HG02678 (cell line): Measurements from ENCODE around the gene CARD8.
"Not testable (repeated sequence)": the region's sequence is repeated elsewhere in the genome, so short reads cannot be mapped to it uniquely, and the experiment has no call there.

Experiments used
- ATAC-seq: cut with Tn5 transposase; IDR thresholded peaks from one replicate; pipeline ENCODE4 v1.9.1; 2021; ENCODE audit warnings: mild to moderate bottlenecking, moderate library complexity; ENCODE audit not compliant: unreplicated experiment

Gene CARD8, protein sequence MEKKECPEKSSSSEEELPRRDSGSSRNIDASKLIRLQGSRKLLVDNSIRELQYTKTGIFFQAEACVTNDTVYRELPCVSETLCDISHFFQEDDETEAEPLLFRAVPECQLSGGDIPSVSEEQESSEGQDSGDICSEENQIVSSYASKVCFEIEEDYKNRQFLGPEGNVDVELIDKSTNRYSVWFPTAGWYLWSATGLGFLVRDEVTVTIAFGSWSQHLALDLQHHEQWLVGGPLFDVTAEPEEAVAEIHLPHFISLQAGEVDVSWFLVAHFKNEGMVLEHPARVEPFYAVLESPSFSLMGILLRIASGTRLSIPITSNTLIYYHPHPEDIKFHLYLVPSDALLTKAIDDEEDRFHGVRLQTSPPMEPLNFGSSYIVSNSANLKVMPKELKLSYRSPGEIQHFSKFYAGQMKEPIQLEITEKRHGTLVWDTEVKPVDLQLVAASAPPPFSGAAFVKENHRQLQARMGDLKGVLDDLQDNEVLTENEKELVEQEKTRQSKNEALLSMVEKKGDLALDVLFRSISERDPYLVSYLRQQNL

GRCh38 chr19:48255376-48256303, at the start of gene CARD8:
Gene CARD8, minus strand, starts transcription at chr19:48255912. Its CDS starts 14,892 bp downstream, at chr19:48241020.
- ATAC-seq, result peak; percentile 66

- no peak for ATAC-seq
Measured at GRCh38 chr19:48303866-48304265, 48.2 kb upstream of the CARD8 start.

- no peak for ATAC-seq
Measured at GRCh38 chr19:48303367-48303766, 47.7 kb upstream of the CARD8 start.

DNA sequence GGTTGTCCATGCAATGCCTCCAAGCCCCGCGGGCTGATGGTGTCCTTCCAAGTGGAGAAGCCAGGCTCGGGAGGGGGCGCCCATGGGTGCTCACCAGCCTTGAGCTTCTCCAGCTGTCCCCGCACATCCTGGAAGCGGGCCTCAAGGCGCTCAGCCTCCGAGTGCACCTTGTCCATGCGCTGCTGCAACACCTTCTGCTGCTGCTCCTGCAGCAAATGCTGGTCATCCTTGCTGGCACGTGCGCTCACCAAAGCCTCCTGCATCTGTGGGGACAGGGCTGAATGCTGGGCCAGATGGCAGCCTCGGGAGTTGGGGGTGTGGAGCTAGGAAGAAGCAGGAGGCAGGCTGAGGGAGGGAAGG, 46.9 kb upstream of the CARD8 start:
- no peak for ATAC-seq

DNA sequence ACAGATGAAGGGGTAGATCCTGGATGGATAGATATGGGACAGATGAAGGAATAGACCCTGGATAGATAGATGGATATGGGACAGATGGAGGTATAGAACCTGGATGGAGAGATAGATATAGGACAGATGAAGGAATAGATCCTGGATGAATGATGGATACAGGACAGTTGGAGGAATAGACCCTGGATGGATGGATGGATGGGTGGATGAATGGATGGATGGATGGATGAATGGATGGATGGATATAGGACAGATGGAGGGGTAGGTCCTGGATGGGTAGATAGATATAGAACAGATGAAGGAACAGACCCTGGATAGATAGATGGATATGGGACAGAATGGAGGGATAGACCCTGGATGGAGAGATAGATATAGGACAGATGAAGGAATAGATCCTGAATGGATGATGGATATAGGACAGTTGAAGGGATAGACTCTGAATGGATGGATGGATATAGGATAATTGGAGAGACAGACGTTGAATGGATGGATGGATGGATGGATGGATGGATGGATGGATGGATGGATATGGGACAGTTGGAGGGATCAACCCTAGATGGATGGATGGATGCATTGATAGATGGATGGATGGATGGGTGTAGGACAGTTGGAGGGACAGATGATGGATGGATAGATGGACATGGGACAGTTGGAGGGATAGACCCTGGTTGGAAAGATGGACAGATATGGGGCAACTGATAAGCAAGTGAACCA, 46.3 kb upstream of the CARD8 start:
- no peak for ATAC-seq

- ATAC-seq, result no peak
Measured at GRCh38 chr19:48297975-48298374, 42.3 kb upstream of the CARD8 start.

- no peak for ATAC-seq
Measured at GRCh38 chr19:48296963-48297734, 41.4 kb upstream of the CARD8 start.

DNA sequence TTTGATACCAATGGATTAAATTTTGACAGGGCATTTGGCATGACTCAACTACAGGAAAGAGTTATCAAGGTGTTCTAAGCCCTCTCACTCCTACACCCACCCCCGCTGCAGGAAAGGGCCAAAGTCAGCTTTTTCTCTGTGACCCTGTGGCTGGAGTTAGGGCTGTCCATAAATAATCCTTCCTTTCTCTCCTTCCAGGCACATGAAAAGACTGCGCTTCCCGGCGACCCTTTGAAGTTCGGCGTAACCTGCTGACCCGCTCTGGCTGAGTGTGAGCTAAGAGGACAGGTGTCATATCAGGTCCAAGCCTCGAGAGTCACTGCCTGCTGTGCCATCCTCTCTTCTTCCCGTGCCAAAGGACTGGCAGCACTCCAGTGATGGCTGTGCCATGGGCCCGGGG, 39.7 kb upstream of the CARD8 start:
- no peak for ATAC-seq

- no peak for ATAC-seq
Measured at GRCh38 chr19:48292798-48293197, 37.1 kb upstream of the CARD8 start.

- ATAC-seq, result not testable (repeated sequence)
Measured at GRCh38 chr19:48291489-48291815, 35.7 kb upstream of the CARD8 start.

GRCh38 chr19:48290771-48291488, 35.2 kb upstream of the CARD8 start:
- no peak for ATAC-seq

DNA sequence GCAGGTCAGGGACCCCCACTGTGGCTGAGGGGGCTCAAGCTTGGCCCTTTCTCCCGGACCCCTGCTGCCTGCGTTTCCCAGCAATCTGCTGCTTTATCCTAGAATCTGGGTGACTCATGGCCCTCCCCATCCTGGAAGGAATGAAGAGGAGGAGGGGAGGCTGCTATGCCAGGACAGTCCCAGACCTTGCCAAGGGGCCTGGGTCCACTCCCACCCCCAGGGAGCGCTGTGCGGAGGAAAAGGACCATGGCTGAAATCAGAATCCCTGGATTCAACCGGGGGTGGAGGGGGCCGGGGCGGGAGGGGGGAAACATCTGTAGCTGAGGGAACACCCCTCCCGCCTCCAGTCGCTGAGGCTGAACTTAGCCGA, 34.7 kb upstream of the CARD8 start:
- ATAC-seq, result no peak

DNA sequence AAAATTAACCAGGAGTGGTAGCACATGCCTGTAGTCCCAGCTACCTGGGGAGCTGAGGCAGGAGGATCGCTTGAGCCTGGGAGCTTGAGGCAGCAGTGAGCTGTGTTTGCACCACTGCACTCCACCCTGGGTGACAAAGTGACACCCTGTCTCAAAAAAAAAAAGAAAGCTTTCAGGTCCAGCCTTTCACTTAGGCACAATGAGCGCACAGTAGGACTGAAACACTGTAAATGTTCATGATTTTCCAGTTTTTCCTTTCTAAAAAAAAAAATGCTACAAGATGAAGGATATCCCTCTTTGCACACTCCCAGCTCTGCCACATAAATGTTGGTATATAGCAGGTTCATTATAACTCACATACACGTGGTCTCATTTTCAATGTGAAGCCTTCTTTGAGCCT, 32.0 kb upstream of the CARD8 start:
- no peak for ATAC-seq

DNA sequence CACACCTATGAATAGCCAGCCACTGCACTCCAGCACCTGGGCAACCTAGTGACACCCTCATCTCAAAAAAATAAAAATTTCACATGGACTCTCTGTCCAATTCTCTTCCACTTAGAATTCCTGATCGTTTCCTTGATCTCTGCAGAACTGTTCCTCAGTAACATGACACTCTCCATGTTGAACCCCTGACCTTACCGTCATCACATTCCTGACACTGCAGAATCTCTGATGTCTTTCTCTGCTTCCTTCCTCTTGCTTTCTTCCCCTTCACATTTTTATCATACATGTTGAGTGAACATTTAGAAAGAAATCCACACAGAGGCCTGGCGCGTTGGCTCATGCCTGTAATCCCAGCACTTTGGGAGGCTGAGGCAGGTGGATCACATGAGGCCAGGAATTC, 29.2 kb upstream of the CARD8 start:
- no peak for ATAC-seq

DNA sequence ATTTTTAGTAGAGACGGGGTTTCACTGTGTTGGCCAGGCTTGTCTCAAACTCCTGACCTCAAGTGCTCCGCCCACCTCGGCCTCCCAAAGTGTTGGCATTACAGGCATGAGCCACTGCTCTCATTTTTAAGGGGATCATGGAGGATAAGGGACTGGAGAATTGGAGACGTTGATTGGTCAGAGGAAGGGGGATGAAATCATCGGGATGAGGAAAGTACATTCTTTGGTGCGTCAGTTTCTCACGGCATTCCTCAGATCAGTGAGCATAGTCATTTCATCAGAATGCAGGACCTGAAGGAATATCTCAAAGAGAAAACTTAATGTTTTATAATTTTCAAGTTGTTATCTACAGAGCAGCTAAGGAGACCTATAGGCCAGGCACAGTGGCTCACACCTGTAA, 28.2 kb upstream of the CARD8 start:
- ATAC-seq, result no peak

- ATAC-seq, result no peak
Measured at GRCh38 chr19:48279747-48280146, 24.0 kb upstream of the CARD8 start.

- ATAC-seq, result no peak
Measured at GRCh38 chr19:48274938-48275337, 19.2 kb upstream of the CARD8 start.

DNA sequence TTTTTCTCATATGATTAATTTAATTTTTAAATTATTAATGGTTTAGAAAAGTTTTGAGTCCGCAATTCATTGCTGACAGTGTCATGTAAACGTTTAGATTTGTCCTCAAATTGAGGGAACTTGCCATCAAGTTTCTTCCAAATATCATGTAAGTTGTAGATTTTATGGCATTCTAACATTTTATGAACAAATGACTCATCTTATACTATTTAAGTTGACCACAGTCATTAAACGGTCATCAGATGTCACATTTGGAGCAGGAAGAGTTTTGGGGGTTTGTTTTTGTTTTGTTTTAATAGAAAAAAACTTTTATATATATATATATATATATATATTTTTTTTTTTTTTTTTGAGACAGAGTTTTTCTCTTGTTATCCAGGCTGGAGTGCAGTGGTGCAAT, 18.5 kb upstream of the CARD8 start:
- ATAC-seq, result no peak

GRCh38 chr19:48271531-48272151, 15.9 kb upstream of the CARD8 start:
- no peak for ATAC-seq
